NCI-H1436 treated with DMSO at 0.1 percent for 48 hours (cell line): Measurements from ENCODE around the gene ADAMTS17.

ENCODE experiments used
- DNase-seq: peaks from one replicate; lab custom pipeline; 2025; lab: John Stamatoyannopoulos, UW

Gene ADAMTS17

DNA sequence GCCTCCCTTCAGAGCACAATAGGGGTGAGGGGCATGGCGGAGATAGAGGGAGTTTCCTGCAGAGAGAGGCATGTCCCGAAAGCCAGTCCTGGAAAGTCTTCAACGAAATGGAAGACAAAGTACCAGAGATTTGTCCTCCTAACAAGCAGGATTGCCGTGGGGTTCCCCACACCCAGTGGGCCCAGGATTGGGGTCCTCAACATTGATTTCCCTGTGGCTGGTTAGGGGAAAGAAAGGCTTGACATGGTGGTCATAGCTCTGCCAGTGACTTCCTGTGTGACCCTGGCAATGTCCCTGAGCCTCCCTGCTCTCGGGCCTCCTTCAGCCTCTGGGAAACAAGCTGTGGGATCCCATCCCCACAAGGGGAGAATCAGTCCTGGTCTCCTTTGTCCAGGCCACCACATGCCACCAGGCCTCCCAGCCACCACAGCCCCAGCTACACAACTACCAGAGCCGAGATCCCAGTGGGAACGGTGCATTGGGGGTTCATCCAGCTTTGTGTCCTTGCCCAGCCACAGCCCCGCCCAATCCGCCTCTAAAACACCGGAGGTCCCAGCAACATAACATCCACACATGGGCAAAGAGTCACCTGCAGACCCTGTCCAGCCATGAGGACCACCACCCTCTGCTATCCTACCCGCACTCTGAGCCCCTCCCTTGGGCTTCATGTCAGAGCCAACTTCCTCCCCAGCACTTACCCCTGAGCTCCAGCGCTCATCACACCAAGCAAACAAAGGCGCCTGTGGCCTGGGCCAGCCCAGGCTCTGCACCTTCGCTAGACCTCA, 63.0 kb downstream of the ADAMTS17 start:
- DNase-seq, result no peak

DNA sequence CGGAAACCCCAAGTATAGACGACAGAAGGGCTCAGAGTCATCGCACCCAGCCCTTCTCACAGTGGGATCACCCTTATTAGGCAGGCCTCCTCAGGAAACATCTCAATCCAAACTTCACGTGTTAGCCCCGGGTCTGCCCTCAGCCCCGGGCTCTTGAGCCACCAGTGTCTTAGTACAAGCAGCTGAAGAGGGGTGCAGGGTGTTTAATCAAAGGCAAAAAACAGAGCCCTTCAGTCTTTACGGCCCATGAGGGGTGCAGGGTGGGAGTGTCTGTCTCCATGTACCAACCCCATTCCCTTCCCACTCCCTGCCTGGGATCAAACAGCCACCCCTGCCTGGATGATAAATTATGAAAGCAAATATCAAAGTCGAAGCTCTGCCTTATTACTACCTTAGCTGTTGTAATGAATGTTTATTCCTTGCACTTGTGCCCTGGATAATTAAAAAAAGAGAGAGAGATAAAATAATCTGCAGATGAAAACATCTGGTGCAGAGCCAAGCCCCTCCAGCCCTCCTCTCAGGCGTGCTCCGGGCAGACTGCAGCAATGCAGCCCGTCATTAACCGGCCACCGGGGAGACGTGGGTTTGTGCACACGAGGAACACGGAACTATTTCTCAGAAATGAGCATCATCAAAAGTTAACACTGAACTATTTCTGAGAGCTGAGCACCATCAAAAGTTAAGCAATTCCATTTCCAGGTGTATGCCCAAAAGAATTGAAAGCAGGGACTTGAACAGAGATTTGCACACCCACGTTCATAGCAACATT, 64.5 kb downstream of the ADAMTS17 start:
- no peak for DNase-seq

DNA sequence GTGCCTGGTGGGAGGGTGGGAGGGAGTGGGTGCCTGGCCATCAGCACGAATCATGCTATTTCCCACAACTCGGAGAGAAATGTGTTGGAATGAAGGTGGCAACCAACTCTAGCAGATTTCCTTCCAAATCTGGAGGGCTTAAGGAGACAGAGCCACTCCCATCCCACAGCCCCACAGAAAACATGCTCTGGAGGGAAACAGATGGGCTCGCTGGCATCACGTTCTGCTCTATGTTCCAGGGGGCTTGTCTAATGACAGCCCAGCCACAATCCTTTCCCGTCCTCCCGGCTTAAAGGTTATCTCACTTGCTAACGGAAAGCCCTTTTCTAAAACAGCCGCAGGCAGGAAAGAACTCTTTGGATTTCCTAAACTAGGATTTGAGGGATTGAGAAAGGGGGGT, 65.3 kb downstream of the ADAMTS17 start:
- DNase-seq, result no peak

DNA sequence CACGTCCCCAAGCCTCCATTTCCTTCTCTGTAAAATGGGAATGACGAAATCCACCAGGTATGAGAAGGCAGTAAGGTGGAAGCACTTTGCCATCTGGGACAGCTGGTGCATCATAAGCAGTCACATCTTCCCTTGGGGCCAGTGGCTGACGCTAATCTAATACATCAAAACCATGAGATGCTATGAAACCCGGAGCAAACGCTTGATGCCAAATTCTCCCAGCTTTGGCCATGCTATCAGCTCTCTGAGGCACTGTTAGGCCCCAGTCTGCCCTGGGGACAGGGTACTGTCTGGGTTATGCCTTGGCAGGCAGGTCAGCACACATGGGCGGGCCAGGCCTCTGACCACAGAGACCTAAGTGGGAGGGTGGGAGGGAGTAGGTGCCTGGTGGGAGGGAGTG, 66.1 kb downstream of the ADAMTS17 start:
- DNase-seq, result no peak

DNA sequence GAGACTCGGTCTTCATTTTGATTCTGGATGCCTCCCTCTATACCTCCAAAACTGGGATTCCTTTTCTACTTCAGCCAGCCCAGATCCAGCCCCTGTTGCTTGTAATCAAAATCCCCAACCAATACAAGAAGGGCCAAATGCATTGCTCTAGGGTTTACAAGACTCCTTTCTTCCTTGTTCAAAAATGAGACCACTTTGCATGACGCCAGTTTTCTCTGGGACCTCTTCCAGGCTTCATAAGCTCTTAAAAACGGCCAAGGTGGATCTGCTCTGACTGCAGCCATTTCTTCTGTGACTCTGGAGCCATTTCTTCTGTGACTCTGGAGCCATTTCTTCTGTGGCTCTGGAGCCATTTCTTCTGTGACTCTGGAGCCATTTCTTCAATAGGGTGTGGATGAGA, 71.9 kb downstream of the ADAMTS17 start:
- DNase-seq, result no peak

DNA sequence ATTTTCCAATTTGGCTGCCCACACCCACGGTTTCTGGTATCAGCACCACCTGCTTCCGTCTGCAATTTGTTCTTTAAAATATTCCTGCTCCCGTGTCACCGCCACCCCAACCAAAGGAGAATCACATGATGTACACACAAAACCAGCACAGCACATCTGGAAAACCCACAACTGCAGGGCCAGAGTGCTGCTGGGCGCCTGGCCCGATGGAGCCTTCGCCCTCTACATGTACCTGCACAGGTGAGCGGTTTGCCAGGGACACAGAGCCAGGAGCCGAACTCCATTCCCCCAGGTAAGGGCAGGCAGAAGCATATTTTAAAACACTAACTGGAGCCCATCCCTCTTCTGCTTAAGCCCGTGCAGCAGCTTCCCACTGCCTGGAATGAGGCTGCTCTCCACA, 75.6 kb downstream of the ADAMTS17 start:
- no peak for DNase-seq

DNA sequence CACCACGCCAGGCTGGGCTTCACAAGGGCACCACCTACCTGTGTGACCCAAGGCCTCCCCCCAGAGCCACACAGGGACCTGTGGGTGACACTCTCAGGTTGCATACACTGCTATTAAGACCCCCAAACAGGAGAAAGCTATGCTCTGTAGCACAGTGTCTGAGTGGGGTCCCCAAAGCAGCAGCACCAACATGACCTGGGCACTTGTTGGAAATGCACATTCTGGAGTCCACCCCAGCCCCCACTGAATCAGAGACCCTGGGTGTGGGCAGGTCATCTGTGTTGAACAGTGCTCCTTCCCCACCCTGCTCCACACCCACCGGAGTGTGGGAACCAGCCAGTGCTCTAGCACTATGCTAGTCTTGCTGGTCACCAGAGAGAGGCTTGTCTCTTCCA, 76.1 kb downstream of the ADAMTS17 start:
- no peak for DNase-seq

DNA sequence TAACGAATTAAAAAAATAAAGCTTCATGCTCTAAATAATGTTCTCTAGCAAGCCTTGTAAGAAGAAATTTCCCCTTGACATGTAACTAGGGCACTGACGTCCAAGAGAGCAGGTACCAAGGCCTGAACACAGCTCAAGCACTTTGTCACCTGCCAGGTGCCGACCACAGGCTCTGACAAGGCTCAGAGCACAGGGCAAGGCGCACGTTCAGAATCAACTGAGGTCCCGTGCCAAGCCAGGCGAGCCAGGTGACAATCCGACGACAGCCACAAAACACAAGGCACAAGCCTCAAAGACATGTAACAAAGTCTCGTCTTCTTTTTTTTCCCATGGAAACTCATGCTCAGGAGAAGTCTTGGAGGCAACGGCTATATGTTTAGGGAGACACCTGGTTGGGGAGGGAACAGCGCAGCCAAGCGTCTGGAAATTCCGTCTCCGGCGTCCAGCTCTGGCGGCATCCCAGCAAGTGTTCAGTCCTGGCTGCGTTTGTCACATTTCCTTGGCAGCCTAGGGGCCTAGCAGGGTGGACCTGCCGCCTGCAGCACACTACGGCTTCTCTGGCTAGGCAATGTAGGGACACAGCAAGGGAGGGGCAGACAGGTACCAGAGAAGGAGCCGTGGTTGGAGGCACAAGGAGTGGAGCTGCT, 76.7 kb downstream of the ADAMTS17 start:
- no peak for DNase-seq

DNA sequence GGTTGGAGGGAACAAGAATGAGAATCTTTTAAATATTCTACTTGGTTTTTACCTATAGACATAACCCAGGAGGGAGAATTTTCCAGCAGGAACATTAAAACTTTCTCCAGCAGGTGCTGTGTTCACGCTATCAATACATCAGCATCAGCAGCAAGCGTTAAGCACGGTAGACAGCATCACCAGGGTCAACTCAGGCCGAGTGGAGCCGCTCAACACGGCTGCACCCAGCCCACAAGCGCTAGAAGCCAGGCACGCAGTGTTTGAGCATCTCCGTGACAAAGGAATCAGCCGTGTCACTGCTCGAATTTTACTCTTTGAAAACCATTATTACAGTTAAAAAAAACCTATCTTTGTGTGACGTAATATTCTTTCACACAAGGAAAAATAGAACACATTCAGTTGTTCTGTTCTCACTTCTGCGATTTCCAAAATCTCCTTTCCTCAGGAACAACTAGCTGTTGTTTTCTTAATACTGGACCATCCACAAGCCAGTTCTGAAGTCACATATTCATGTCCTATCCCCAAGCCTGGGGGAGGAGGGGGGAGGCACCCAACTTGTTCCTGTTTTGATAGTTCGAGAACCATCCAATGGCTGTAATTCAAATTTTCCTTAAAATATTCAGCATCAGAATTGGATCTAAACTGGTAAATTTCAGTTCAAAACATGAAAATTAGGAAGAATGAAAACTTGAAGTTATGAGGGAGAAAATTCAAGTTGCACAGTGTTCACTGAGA, 77.9 kb downstream of the ADAMTS17 start:
- no peak for DNase-seq

DNA sequence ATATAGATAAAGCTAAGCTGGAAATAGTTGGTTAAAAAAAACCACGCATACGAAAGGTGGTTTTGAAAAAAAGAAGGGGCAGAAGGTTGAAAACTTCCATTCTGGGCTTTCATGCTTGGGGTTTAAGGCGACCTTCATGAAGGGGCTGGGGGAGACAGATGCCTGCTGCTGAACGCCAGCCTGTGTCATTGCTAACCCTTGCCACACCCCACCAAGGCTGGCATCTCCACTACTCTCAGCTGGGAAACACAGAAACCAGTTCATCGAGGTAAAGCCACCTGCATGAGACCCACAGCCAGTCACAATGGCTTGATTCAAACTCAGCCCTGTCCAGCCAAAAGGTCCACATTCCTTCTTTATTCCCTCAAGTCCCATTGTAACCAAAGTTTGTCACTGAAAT, 78.7 kb downstream of the ADAMTS17 start:
- DNase-seq, result no peak

DNA sequence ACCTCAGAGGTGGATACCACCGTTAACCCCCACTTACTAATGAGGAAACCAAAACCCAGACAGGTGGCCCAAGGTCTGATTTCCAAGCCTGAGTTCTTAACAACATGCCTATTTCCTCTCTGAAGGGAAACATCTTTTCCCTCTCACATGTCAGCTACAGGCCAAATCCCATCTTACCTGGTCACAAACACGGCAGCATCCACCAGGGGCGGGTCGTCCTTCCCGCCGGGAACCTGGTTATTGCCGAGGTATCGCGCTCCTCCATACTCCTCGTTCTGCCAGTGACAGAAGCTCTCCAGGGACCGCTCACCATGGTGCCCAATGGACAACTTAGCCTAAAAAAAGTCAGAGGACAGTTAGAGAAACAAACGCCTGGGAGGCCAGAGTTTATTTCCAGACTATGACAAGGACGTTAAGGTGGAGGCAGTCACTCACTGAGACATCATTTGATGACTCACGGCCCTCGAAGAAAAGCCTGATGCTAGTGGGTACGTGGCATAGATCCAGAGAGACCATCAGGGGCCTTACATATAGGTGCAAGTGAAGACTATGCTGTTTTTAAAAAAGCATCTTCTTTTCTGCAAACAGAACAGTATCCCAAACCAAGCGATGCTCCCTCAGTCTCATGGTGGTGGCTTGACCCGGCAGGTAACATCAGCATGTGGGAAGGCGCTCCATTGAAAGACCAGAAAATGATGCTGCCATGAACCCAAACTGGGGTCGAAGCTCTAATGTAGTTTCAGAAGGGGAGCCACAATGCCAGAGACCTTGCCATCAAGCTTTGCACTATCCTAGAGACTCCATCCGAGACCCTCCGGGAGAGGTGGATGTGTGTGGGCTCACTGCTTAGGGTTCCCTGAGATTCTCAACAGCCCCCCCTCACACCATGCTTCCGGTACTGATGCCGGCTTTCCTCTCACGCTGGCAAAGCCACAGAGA, 80.2 kb downstream of the ADAMTS17 start:
- DNase-seq, result no peak

DNA sequence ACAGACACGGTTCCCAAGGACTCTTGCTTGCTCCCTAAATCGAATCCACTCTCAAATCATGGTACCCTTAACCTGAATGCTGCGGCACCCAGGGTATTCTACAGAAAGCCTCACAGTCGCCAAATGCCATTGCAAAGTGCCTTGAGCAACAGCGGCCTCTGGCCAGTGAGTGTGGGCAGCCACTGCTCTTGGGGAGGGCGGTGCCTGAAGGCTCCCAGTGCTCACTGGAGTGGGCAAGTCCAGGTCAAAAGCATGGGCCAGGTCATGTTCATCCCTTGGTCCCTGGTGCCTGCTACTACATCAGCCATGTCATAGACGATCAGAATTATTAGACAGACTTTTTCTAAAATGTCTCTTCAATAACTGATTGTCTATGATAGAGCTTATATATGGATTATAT, 82.5 kb downstream of the ADAMTS17 start:
- DNase-seq, result no peak

DNA sequence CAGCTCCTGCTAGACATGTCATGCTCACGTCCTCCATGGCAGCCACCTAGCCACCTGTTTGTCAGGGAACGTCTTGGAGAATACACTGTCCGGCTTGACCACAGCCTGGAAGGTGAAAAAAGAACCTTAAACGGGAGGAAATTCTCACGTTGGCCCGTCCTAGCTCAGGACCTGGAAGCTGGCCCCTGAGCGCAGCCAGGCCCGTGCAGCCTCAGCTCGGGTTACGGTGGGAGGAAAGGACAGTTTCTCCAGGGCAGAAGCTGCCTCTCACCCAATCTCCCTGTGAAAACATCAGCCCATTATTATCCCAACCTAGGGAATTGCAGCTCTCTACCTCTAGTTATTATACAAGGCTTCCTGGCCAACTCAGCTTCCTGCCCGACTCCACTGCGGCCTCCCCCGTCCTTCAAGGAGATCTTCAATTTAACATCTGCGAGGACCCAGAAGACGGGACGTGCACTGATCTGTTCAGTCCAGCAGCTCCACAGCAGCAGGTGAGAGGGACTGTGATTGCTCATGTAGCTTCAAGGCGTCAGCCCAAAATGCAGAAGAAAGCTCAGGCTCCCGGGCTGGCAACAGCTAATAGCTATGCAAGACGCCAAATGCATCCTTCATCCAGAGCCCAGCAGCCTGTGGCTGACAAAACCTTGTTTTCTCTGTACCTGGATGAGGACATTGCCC, 84.7 kb downstream of the ADAMTS17 start:
- DNase-seq, result no peak

DNA sequence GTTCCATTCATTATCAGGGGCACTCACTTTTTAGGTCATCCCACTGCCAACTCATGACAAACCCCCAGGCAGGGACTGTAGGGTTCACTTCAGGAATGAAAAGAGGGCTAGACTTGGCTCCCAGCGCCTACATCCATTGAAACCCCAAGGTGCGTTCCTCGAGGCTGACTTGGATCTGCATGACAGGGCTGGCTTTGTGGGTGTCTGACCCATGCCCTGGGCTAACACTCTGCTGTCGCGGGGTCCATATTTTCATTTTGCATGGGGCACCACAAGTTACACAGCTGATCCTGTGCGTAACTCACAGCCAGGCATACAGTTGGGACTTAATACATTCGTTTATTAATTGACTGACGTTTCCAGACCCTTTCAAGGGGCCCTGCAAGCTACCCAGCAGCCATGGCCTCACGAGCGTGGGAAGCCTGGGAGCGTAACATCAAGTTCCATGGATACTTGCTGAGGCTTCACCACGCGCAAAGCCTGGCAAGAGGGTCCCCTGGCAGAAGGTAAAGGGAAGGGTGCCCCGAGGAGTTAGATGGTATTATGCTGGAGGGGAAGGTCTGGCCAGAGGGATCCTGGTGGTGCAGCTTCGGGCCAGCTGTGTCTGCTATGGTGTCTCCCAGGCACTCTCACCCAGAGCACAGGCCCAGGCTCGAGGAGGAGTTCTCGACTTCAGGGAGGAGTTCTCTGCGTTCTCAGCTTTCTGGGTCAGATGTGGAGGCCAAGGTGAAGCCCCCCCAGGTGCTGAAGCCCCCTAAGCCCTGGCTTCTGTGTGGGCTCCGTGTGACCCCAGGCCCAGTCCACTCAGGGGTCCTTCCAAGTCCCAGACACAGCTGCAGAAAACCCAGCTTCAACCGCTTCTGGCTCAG, 85.4 kb downstream of the ADAMTS17 start:
- no peak for DNase-seq

DNA sequence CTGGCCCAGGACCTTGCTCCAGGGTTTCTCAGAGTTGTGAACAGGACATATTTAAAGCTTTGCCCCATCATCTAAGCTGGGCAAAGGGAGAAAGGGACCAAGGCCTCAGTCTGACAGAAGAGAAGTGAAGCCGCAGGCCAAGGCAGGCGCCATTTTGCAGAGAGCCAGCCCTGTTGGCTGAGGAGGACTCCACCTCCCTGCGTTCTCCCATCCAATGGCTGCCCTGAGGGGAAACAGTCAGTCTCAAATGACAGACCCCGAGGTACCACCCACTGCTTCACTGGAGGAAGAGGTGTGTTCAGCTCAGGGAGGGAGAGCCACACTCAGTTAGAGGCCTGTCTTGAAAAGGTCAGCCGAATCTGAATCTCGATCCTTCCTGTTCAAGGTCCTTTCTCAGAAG, 86.1 kb downstream of the ADAMTS17 start:
- no peak for DNase-seq

DNA sequence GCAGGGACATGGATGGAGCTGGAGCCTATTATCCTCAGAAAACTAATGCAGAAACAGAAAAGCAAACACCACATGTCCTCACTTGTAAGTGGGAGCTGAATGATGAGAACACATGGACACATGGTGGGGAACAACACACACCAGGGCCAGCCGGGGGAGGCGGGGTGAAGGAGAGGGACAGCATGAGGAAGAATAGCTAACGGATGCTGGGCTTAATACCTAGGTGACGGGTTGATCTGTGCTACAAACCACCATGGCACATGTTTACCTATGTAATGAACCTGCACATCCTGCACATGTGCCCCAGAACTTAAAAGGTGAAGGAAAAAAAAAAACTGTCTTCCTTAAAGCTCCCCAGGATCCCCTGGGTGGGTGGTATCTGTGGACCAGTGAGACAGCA, 87.1 kb downstream of the ADAMTS17 start:
- DNase-seq, result no peak

DNA sequence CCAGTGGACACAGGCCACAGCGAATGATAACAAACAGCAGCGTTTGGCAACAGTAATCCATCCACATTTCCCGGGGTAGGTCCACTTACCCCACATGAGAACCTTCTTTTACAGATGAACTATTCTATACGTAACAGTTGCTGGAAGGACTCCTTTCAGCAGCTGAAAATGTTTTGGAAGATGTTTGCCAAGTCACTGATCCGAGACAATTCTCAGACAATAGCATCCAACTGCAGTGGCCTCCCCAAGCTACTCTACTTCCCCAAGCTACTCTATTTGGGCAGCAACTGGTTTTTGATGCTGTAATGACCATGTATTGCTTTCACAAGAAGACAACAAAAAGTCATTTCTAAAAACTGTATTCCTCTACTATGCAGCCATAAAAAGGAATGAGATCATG, 87.5 kb downstream of the ADAMTS17 start:
- DNase-seq, result no peak

DNA sequence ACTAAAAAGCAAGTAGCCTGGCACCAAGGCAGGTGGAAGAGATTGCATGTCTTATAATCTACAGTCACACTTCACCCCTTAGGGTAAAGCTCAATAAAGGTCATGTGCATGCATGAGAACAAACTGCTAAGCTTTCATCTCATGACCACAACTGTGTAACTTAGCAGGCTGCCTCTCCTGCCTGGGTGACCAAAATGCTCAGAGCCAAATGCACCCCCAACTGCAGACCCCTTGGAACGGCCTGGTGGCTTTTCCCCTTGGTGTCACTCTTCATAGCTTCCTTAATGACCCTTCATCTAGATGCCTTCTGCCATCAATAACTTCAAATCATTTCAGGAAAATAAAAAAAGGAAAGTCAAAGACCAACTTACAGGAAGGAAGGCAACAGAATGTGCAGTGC, 88.1 kb downstream of the ADAMTS17 start:
- DNase-seq, result no peak

DNA sequence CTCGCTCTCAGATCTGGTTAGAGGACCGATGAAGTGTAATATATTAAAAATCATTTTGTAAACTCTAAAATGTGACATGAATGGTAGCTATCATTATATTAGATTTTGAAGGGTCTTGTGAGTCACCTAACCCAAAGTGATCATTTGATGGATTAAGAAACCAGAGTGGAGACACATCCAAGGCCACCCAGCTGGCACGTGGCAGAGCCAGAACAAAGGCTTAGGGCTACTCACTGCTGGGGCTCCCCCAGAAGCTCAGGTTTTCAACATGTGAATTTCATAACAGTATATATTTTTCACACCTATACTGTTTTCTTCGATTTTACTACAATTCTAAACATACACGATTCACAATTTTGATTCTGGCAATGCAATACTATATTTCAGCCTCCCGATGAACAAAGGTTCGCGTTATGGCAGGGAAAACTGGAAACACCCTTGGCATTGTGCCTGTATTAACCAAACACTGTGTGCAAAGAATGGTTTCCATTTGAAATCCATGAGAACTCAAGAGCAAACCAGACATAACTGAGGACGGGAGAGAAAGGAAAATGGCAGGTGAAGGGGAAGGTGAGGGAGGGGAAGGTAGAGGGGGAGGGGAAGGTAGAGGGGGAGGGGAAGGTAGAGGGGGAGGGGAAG, 88.9 kb downstream of the ADAMTS17 start:
- DNase-seq, result no peak
